Left lung (tissue), 10 donors: ENCODE results near the gene DPPA5. TPM values are rescaled to one million over a fixed set of nuclear protein-coding genes. Genes with fewer than 3 reads are reported as not detected.

Source experiments
- ATAC-seq: fragments of 200-7000 bp; cut with Tn5 transposase; one replicate; pipeline ENCODE4 v1.9.1; 2020; ENCODE audit warnings: moderate library complexity
- DNase-seq, 4 donors: peaks; one replicate each; pipeline ENCODE4 v3.0.0-alpha.2; 2013 to 2020
- H3K27ac ChIP-seq, 2 donors: fragments of 200-600 bp; sonication (generic) in 1 of 2; one replicate each; pipeline versions ENCODE4 v1.5.0 to v1.8.0; 2020 to 2021
- H3K27me3 ChIP-seq, 2 donors: fragments of 200-600 bp; sonication (generic) in 1 of 2; one replicate each; pipeline versions ENCODE4 v1.5.0 to v1.8.0; 2020 to 2021
- H3K36me3 ChIP-seq, 2 donors: fragments of 200-600 bp; sonication (generic) in 1 of 2; one replicate each; pipeline versions ENCODE4 v1.5.0 to v1.8.0; 2020 to 2021
- H3K4me1 ChIP-seq, 2 donors: fragments of 200-600 bp; one replicate each; pipeline ENCODE4 v1.8.0; 2021
- H3K4me3 ChIP-seq, 2 donors: fragments of 200-600 bp; sonication (generic) in 1 of 2; one replicate each; pipeline versions ENCODE4 v1.5.0 to v1.8.0; 2020 to 2021; ENCODE audit warnings: mild to moderate bottlenecking in 1 of 2
- H3K9me3 ChIP-seq, 2 donors: fragments of 200-600 bp; sonication (generic) in 1 of 2; one replicate each; pipeline versions ENCODE4 v1.5.0 to v1.8.0; 2020 to 2021
- CTCF ChIP-seq, 2 donors: fragments of 200-600 bp; sonication (generic) in 1 of 2; IDR thresholded peaks; one replicate each; pipeline versions ENCODE4 v1.5.0 to v1.8.0; 2021; ENCODE audit warnings: antibody characterized with exemption in 2 of 2
- intact Hi-C, 2 donors: fragments of 100-400 bp; cut with DNase I; formaldehyde crosslinking; loops; one replicate each; pipeline versions ENCODE4 v1.11.2 to v1.14.2; 2022
- polyA plus RNA-seq, 6 donors: library from polyadenylated mRNA; unstranded; fragments of 120-200 nt; gene quantifications; one replicate each; pipeline ENCODE4 v1.2.1, GENCODE V29; 2013; ENCODE audit not compliant: insufficient read length in 6 of 6
- total RNA-seq, 2 donors: library from RNA; stranded (reverse); fragmentation: NEBNext Ultra II Directional; extraction: Animal tissue kit (Norgen Biotek cat#: 25700); gene quantifications; one replicate each; pipeline ENCODE4 v1.2.1, GENCODE V29; 2021
- donor health status: DM: no; HTN: yes; CAD: no.
- donor health status: DM: no; HTN: no; CAD: no.

DPPA5 gene
- total and polyA plus RNA-seq, 8 donors = not detected

GRCh38 chr6:73339340-73339739 lies 14.7 kb downstream of the DPPA5 start:
- ATAC-seq = no peak
- intact Hi-C loops = no loop called here
- H3K4me1 ChIP-seq = no peaks in the 10 kb centered on the region
- TF ChIP-seq CTCF (IDR thresholded peaks at IDR 0.05) = no peak
- H3K36me3 ChIP-seq = no peaks in the 10 kb centered on the region
- H3K27me3 ChIP-seq = no peaks in the 10 kb centered on the region
- H3K9me3 ChIP-seq = no peaks in the 10 kb centered on the region
- DNase-seq = no peak
- H3K4me3 ChIP-seq = no peak overlapping the region
- no peak overlapping the region for H3K27ac ChIP-seq

DNA sequence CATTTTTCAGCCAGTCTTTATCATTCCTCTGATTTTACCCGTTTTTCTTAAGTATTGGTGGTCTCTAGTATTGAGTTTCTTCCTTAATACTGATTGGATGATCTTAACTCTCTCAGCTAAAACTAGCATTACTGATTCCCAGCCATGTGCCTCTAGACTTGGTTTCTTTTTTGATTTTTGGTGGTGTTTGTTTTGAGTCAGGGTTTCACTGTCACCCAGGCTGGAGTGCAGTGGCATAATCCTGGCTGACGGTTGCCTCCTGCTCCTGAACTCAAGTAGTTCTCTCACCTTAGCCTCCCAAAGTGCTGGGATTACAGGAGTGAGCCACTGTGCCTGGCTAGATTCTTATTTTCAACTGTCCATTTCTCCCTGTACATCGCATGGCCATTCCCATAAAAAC lies 24.9 kb downstream of the DPPA5 start:
- Histone ChIP-seq H3K27me3 (peaks cover 0 to 38% of the 10 kb centered on the region in 2 donors), H3K36me3 (no peaks in the 10 kb centered on the region), H3K27ac (no peak overlapping the region), H3K9me3 (no peaks in the 10 kb centered on the region), H3K4me3 (no peak overlapping the region), H3K4me1 (no peaks in the 10 kb centered on the region)
- no peak for TF ChIP-seq CTCF (IDR thresholded peaks at IDR 0.05)
- DNase-seq = no peak
- no peak for ATAC-seq
- intact Hi-C loops = loop anchor here in 1 of 2 donors (10.0 kb wide), 1 partner anchor 914 kb away; no protein-coding TSS in a partner anchor

- no peak overlapping the region for H3K27ac ChIP-seq
- no peak for TF ChIP-seq CTCF (IDR thresholded peaks at IDR 0.05)
- no peak for ATAC-seq
- H3K4me3 ChIP-seq = no peak overlapping the region
- H3K9me3 ChIP-seq = no peaks in the 10 kb centered on the region
- H3K36me3 ChIP-seq = no peaks in the 10 kb centered on the region
- intact Hi-C loops = loop anchor here in 1 of 2 donors (10.0 kb wide), 1 partner anchor 914 kb away; no protein-coding TSS in a partner anchor
- H3K27me3 ChIP-seq = peaks cover 0 to 38% of the 10 kb centered on the region in 2 donors
- H3K4me1 ChIP-seq = no peaks in the 10 kb centered on the region
- no peak for DNase-seq
Measured at GRCh38 chr6:73328790-73329189, 25.3 kb downstream of the DPPA5 start.

GRCh38 chr6:73325656-73326055 lies 28.4 kb downstream of the DPPA5 start:
- Histone ChIP-seq H3K27ac (no peak overlapping the region), H3K4me3 (no peak overlapping the region), H3K4me1 (no peaks in the 10 kb centered on the region), H3K36me3 (no peaks in the 10 kb centered on the region), H3K9me3 (no peaks in the 10 kb centered on the region), H3K27me3 (peaks cover 0 to 21% of the 10 kb centered on the region in 2 donors)
- ATAC-seq (no peak), DNase-seq (no peak)
- TF ChIP-seq CTCF (IDR thresholded peaks at IDR 0.05) = no peak
- intact Hi-C loops = loop anchor here in 1 of 2 donors (10.0 kb wide), 1 partner anchor 911 kb away; no protein-coding TSS in a partner anchor

GRCh38 chr6:73323323-73323722 lies 30.8 kb downstream of the DPPA5 start:
- Histone ChIP-seq H3K9me3 (peaks cover 0 to 7% of the 10 kb centered on the region in 2 donors), H3K4me1 (no peaks in the 10 kb centered on the region), H3K27ac (no peak overlapping the region), H3K36me3 (no peaks in the 10 kb centered on the region), H3K4me3 (no peak overlapping the region), H3K27me3 (peaks cover 0 to 6% of the 10 kb centered on the region in 2 donors)
- DNase-seq (no peak), ATAC-seq (no peak)
- TF ChIP-seq CTCF (IDR thresholded peaks at IDR 0.05) = no peak
- intact Hi-C loops = loop anchor here in 1 of 2 donors (10.0 kb wide), 1 partner anchor 909 kb away; no protein-coding TSS in a partner anchor
